HEK293T (cell line): Measurements from ENCODE around the gene FGFR3.

Experiments
- ARNT ChIP-seq: fragments of 450-650 bp; IDR thresholded peaks from 2 replicates; pipeline ENCODE4 v1.6.1; 2017; ENCODE audit warnings: mild to moderate bottlenecking
- BHLHE40 ChIP-seq: fragments of 450-650 bp; IDR thresholded peaks from 2 replicates; pipeline ENCODE4 v1.6.1; 2016; ENCODE audit warnings: mild to moderate bottlenecking, moderate library complexity, borderline replicate concordance
- ELF4 ChIP-seq: fragments of 450-650 bp; IDR thresholded peaks from 2 replicates; pipeline ENCODE4 v1.6.1; 2017; ENCODE audit warnings: antibody characterized with exemption
- FOXA1 ChIP-seq: fragments of 450-650 bp; IDR thresholded peaks from 2 replicates; pipeline ENCODE4 v1.6.1; 2016; ENCODE audit warnings: mild to moderate bottlenecking
- FOXK2 ChIP-seq: fragments of 450-650 bp; IDR thresholded peaks from 2 replicates; pipeline ENCODE4 v1.6.1; 2016; ENCODE audit warnings: mild to moderate bottlenecking
- FOXM1 ChIP-seq: fragments of 450-650 bp; IDR thresholded peaks from 2 replicates; pipeline ENCODE4 v1.6.1; 2017; ENCODE audit warnings: mild to moderate bottlenecking, borderline replicate concordance
- HDGF ChIP-seq: fragments of 450-650 bp; IDR thresholded peaks from 2 replicates; pipeline ENCODE4 v1.6.1; 2017; ENCODE audit warnings: antibody characterized with exemption, borderline replicate concordance
- LEF1 ChIP-seq: fragments of 450-650 bp; IDR thresholded peaks from 2 replicates; pipeline ENCODE4 v1.6.1; 2017; ENCODE audit warnings: mild to moderate bottlenecking, borderline replicate concordance
- NFRKB ChIP-seq: fragments of 450-650 bp; IDR thresholded peaks from 2 replicates; pipeline ENCODE4 v1.6.1; 2016; ENCODE audit warnings: mild to moderate bottlenecking, moderate library complexity
- SP1 ChIP-seq: fragments of 450-650 bp; IDR thresholded peaks from 2 replicates; pipeline ENCODE4 v1.6.1; 2017
- TARDBP ChIP-seq: fragments of 450-650 bp; IDR thresholded peaks from 2 replicates; pipeline ENCODE4 v1.6.1; 2016
- ZNF384 ChIP-seq: fragments of 450-650 bp; IDR thresholded peaks from 2 replicates; pipeline ENCODE4 v1.6.1; 2016
- TF ChIP-seq, protein P1 (sequence below): fragments of 450-650 bp; IDR thresholded peaks from 2 replicates; pipeline ENCODE4 v1.6.1; 2016

DNA sequence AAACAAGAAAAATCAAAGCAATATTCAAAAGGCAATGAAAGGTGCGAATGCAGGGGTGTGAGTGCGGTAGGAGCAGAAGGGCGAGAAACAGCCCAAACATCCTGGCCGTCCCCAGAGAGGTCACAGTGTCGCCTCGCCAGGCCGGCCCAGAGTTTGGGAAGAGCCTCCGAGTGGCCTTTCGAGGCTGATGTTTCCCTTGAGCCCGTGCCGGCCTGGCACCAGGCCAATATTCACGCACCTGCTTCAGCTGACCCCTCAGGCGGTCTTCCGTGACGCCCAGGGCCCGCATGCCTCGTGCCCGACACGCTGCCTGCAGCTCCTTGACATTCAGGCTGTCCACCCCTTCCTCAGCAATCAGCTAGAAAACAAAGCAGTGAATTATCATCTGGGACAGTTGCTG is 32.2 kb downstream of the FGFR3 start:
- TF ChIP-seq ZNF384 = no peak
- no peak for TF ChIP-seq FOXM1
- no peak for TF ChIP-seq FOXK2
- no peak for TF ChIP-seq TARDBP
- no peak for TF ChIP-seq BHLHE40
- no peak for TF ChIP-seq HDGF
- TF ChIP-seq ARNT = no peak
- no peak for TF ChIP-seq NFRKB
- no peak for TF ChIP-seq FOXA1
- TF ChIP-seq, protein P1, sequence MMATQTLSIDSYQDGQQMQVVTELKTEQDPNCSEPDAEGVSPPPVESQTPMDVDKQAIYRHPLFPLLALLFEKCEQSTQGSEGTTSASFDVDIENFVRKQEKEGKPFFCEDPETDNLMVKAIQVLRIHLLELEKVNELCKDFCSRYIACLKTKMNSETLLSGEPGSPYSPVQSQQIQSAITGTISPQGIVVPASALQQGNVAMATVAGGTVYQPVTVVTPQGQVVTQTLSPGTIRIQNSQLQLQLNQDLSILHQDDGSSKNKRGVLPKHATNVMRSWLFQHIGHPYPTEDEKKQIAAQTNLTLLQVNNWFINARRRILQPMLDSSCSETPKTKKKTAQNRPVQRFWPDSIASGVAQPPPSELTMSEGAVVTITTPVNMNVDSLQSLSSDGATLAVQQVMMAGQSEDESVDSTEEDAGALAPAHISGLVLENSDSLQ = no peak
- TF ChIP-seq ELF4 = no peak
- TF ChIP-seq SP1 = no peak
- TF ChIP-seq LEF1 = no peak
